Adipocyte (in vitro differentiated cells): Measurements from ENCODE around the gene CMBL.

ENCODE experiments used
- DNase-seq: peaks from one replicate; pipeline ENCODE4 v3.0.0-alpha.2; 2015; ENCODE audit warnings: low read depth
- H3K27me3 ChIP-seq: replicated peaks from 2 replicates; pipeline ENCODE4 v1.7.0; 2013; ENCODE audit warnings: mild to moderate bottlenecking, low read length, moderate library complexity; ENCODE audit not compliant: control insufficient read depth, insufficient read depth
- H3K36me3 ChIP-seq: 2 replicates; pipeline ENCODE4 v1.7.0; 2013; ENCODE audit warnings: low read length, mild to moderate bottlenecking, moderate library complexity; ENCODE audit not compliant: control insufficient read depth, insufficient read depth, severe bottlenecking
- H3K4me1 ChIP-seq: 2 replicates; pipeline ENCODE4 v1.7.0; 2013; ENCODE audit warnings: mild to moderate bottlenecking, low read length, moderate library complexity; ENCODE audit not compliant: control insufficient read depth, insufficient read depth
- H3K4me3 ChIP-seq: 2 replicates; pipeline ENCODE4 v1.7.0; 2013; ENCODE audit warnings: mild to moderate bottlenecking, low read length, moderate library complexity
- H3K9ac ChIP-seq: 2 replicates; pipeline ENCODE4 v1.7.0; 2013; ENCODE audit warnings: mild to moderate bottlenecking, low read length, moderate library complexity
- H3K9me3 ChIP-seq: 2 replicates; pipeline ENCODE4 v1.7.0; 2013; ENCODE audit warnings: mild to moderate bottlenecking, low read length, moderate library complexity; ENCODE audit not compliant: control insufficient read depth

The CMBL gene

GRCh38 chr5:10303201-10303600 is 4.5 kb downstream of the CMBL start:
- Histone ChIP-seq H3K36me3 (peaks cover 8% of the 10 kb centered on the region), H3K9ac (no peak overlapping the region), H3K4me1 (peaks cover 13% of the 10 kb centered on the region), H3K4me3 (no peak overlapping the region), H3K9me3 (no peaks in the 10 kb centered on the region), H3K27me3 (no peaks in the 10 kb centered on the region)
- DNase-seq, result no peak

GRCh38 chr5:10301842-10302610 is 5.7 kb downstream of the CMBL start:
- H3K4me3 ChIP-seq, result no peak overlapping the region
- no peak overlapping the region for H3K9ac ChIP-seq
- no peak for DNase-seq

GRCh38 chr5:10301266-10301665 is 6.4 kb downstream of the CMBL start:
- Histone ChIP-seq H3K9ac (no peak overlapping the region), H3K36me3 (peaks cover 8% of the 10 kb centered on the region), H3K27me3 (no peaks in the 10 kb centered on the region), H3K4me3 (no peak overlapping the region), H3K9me3 (no peaks in the 10 kb centered on the region), H3K4me1 (peaks cover 4% of the 10 kb centered on the region)
- DNase-seq, result no peak

More at GRCh38 chr5:10301842-10302610, 5.7 kb downstream of the CMBL start:
- no peaks in the 10 kb centered on the region for H3K27me3 ChIP-seq
- no peaks in the 10 kb centered on the region for H3K9me3 ChIP-seq
- H3K36me3 ChIP-seq, result peaks cover 8% of the 10 kb centered on the region
- peaks cover 12% of the 10 kb centered on the region for H3K4me1 ChIP-seq

- Histone ChIP-seq H3K36me3 (peaks cover 15% of the 10 kb centered on the region), H3K9me3 (no peaks in the 10 kb centered on the region), H3K27me3 (no peaks in the 10 kb centered on the region), H3K4me3 (no peak overlapping the region), H3K9ac (no peak overlapping the region), H3K4me1 (no peaks in the 10 kb centered on the region)
- no peak for DNase-seq
Observed at GRCh38 chr5:10300246-10300645, 7.5 kb downstream of the CMBL start.

GRCh38 chr5:10297646-10298204 is 10.0 kb downstream of the CMBL start:
- H3K4me1 ChIP-seq, result no peaks in the 10 kb centered on the region
- no peak overlapping the region for H3K4me3 ChIP-seq
- H3K9ac ChIP-seq, result no peak overlapping the region
- no peaks in the 10 kb centered on the region for H3K9me3 ChIP-seq
- H3K27me3 ChIP-seq, result no peaks in the 10 kb centered on the region
- H3K36me3 ChIP-seq, result peaks cover 15% of the 10 kb centered on the region
- DNase-seq, result no peak

- Histone ChIP-seq H3K9ac (no peak overlapping the region), H3K4me3 (no peak overlapping the region), H3K27me3 (no peaks in the 10 kb centered on the region), H3K36me3 (peaks cover 15% of the 10 kb centered on the region), H3K9me3 (no peaks in the 10 kb centered on the region), H3K4me1 (no peaks in the 10 kb centered on the region)
- DNase-seq, result no peak
Observed at GRCh38 chr5:10295619-10296326, 11.9 kb downstream of the CMBL start.

GRCh38 chr5:10293907-10294662 is 13.6 kb downstream of the CMBL start:
- H3K9me3 ChIP-seq, result no peaks in the 10 kb centered on the region
- H3K36me3 ChIP-seq, result peaks cover 7% of the 10 kb centered on the region
- H3K4me3 ChIP-seq, result no peak overlapping the region
- no peak for DNase-seq
- H3K9ac ChIP-seq, result no peak overlapping the region
- H3K27me3 ChIP-seq, result no peaks in the 10 kb centered on the region
- peaks cover 8% of the 10 kb centered on the region for H3K4me1 ChIP-seq

- Histone ChIP-seq H3K4me1 (peaks cover 17% of the 10 kb centered on the region), H3K9ac (no peak overlapping the region), H3K36me3 (peaks cover 13% of the 10 kb centered on the region), H3K27me3 (no peaks in the 10 kb centered on the region), H3K9me3 (no peaks in the 10 kb centered on the region), H3K4me3 (no peak overlapping the region)
- DNase-seq, result no peak
Observed at GRCh38 chr5:10291692-10292339, 15.9 kb downstream of the CMBL start.

GRCh38 chr5:10290438-10290837 is 17.3 kb downstream of the CMBL start:
- H3K27me3 ChIP-seq, result no peaks in the 10 kb centered on the region
- no peak for DNase-seq
- no peak overlapping the region for H3K9ac ChIP-seq
- H3K4me3 ChIP-seq, result no peak overlapping the region
- peaks cover 9% of the 10 kb centered on the region for H3K36me3 ChIP-seq
- peaks cover 30% of the 10 kb centered on the region for H3K4me1 ChIP-seq
- H3K9me3 ChIP-seq, result no peaks in the 10 kb centered on the region

GRCh38 chr5:10289991-10290390 is 17.7 kb downstream of the CMBL start:
- H3K9ac ChIP-seq, result peak overlapping the region; percentile 55
- peaks cover 6% of the 10 kb centered on the region for H3K36me3 ChIP-seq
- H3K9me3 ChIP-seq, result no peaks in the 10 kb centered on the region
- no peak for DNase-seq
- H3K4me1 ChIP-seq, result peaks cover 30% of the 10 kb centered on the region
- no peak overlapping the region for H3K4me3 ChIP-seq
- H3K27me3 ChIP-seq, result no peaks in the 10 kb centered on the region
